Ureter (tissue), 1 donor: ENCODE results near the gene SYNJ1. TPM values are rescaled to one million over a fixed set of nuclear protein-coding genes. Genes with fewer than 3 reads are reported as not detected.

ENCODE experiments used
- DNase-seq: peaks from one replicate; pipeline ENCODE4 v3.0.0-alpha.2; 2020; ENCODE audit warnings: low spot score
- total RNA-seq: library from RNA; stranded (reverse); gene quantifications from one replicate; pipeline ENCODE4 v1.2.4, GENCODE V29; 2023
- donor health status: DM: yes; HTN: yes; CAD: no.

The SYNJ1 gene
- total RNA-seq, 1 donor from 2014 or later, result 19.1 TPM

- DNase-seq, result no peak
Measured at GRCh38 chr21:32581732-32582131, 146.1 kb downstream of the SYNJ1 start.

DNA sequence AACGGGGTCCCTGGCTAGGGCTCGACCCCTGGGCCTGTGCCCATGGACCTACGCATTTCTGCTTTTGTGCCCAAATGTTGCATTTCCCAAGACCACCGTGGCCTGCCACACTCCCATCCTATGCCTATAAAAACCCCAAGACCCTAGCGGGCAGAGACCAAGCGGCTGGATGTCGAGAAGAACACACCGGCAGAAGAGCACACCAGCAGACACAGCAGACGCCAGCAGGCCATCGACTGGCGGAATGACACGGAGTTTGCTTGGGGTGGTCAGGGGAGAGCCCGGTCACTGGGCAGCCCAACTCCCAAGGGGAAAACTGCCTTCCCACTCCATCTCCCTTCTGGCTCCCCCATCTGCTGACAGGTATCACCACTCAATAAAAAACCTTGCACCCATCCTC lies 146.9 kb downstream of the SYNJ1 start:
- no peak for DNase-seq

Other genes with a start within 250 kb of the SYNJ1 start
- gene TCP10L, start 142.5 kb downstream of the SYNJ1 start, total RNA-seq, result 0.18 TPM
- 39.6 TPM for gene CFAP298, start 115.6 kb downstream of the SYNJ1 start, total RNA-seq
- 55.2 TPM for gene PAXBP1, start 43.7 kb upstream of the SYNJ1 start, total RNA-seq